Stimulated activated effector memory CD8-positive, alpha-beta T cell treated with anti-CD3 and anti-CD28 coated beads, Interleukin-12 subunit alpha, Interleukin-12 subunit beta, amount 100 ng/mL, for 72 hours (primary cell): Measurements from ENCODE around the gene PSMD3.
A peak's percentile ranks its signal among the peaks of the same experiment; 100 is the strongest.

ENCODE experiments used
- ATAC-seq: fragments of 150-1000 bp; cut with Tn5 transposase; 2 replicates; pipeline ENCODE4 v1.10.0; 2021
- DNase-seq, 2 donors: peaks; one replicate each; pipeline ENCODE4 v3.0.0; 2021 to 2022; ENCODE audit warnings: low spot score in 2 of 2
- H3K27ac Mint-ChIP-seq: one replicate; pipeline ENCODE4 v1.8.0; 2022; ENCODE audit warnings: mild to moderate bottlenecking, mixed read lengths
- H3K36me3 Mint-ChIP-seq: one replicate; pipeline ENCODE4 v1.8.0; 2022; ENCODE audit warnings: mild to moderate bottlenecking, mixed read lengths
- H3K4me1 Mint-ChIP-seq: one replicate; pipeline ENCODE4 v1.8.0; 2022; ENCODE audit warnings: mixed read lengths
- H3K4me3 Mint-ChIP-seq: one replicate; pipeline ENCODE4 v1.8.0; 2022; ENCODE audit warnings: mild to moderate bottlenecking, mixed read lengths
- H3K9me3 Mint-ChIP-seq: one replicate; pipeline ENCODE4 v1.8.0; 2022; ENCODE audit warnings: mixed read lengths

PSMD3 gene

DNA sequence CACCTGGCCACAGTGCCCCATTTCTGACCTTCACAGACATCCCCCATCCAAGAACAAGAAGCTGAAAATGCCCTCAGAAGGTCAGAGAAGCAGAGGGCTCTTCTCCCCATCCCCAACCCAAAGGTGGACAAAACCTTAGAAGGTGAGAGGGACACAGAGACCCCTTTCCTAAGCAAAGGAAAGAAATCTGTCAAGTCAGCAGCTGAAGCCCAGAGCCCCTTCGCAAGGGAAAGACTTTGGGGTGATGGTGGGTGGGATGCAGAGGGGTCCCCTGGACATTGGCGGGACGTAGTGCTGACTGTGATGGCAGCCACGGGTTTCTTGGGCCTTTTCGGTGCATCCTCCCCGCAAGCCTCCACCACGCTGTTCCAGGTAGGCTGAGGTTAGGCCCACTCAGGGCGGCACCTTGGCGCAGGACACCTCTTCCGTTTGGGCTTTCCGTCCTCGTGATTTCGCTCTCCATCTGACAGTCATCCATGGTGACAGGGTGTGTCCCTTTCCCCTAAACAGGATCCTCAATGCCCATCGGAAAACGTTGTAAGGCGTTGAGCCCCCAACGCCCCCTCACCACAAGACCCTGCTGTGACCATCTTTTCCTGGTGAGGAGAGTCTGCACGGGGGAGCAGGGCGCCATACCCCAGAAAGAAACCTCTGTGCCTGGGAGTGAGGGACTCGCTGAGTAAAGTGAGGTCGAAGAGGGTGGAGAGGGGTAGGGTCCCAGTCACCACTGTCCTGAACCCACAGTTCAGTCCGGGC lies 28.5 kb upstream of the PSMD3 start:
- Mint-ChIP-seq H3K27ac (peak overlapping the region; percentile 32), H3K9me3 (no peaks in the 10 kb centered on the region), H3K4me1 (peaks cover 14% of the 10 kb centered on the region), H3K4me3 (peak overlapping the region; percentile 77), H3K36me3 (peaks cover 5% of the 10 kb centered on the region)
- DNase-seq, result no peak
- peak; percentile 8 for ATAC-seq

DNA sequence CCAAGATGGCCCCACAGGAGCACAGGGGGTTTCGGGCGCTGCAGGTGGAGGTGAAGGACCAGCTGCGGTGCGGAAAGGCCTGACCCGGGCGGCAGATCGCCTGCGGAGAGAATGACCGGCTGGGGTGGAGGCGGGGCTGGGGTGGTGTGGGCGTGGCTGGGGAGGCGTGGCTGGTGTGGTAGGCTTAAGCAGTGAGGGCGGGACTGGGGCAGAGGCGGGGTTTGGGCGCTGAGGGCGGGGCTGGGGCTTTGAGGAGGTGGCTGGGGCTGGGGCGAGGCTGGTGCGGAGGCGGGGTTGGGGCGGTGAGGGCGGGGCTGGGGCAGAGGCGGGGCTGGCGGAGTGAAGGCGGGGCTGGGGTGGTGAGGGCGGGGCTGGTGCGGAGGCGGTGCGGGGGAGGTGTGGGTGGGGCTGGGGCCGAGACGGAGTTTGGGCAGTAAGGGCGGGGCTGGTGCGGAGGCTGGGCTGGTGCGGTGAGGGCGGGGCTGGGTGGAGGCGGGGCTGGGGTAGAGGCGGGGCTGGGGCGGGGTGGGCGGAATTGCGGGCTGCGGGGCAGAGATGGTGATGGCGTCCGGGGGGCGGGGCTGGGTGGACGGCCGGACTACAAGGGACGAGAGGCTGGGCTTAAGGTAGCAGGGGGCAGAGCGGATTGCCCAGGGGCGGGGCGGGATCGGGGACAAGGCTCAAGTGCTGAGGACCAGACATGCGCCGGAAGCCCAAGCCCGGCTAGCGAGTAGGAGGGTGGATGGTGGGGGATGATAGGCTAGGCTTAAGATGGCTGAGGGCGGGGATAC lies 27.7 kb upstream of the PSMD3 start:
- H3K9me3 Mint-ChIP-seq, result no peaks in the 10 kb centered on the region
- ATAC-seq, result peak; percentile 89
- H3K27ac Mint-ChIP-seq, result peak overlapping the region; percentile 82

DNA sequence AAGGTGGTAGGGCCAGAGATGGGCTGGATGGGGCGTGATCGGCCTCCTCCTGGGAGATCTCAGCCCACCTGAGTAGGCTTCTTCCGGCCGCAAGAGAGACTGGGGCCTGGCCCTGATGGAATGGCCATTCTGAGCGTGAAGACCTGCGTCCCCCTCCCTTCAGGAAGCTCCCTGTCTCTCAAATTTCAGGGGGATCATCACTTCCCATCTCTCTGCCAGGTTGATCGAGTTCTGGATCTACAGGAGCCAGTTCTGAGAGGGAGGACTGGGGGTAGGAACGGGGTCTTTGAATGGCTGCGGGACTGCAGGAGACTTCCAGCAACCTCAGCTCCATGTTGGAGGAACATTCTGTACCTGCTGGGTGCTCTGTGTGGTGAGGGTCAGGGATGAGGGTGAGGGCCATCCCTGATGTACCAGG lies 27.1 kb upstream of the PSMD3 start:
- Mint-ChIP-seq H3K27ac (peak overlapping the region; percentile 82), H3K9me3 (no peaks in the 10 kb centered on the region), H3K4me3 (peak overlapping the region; percentile 77), H3K36me3 (peaks cover 5% of the 10 kb centered on the region), H3K4me1 (peaks cover 14% of the 10 kb centered on the region)
- DNase-seq, result no peak
- no peak for ATAC-seq

More for the DNA sequence above, 27.7 kb upstream of the PSMD3 start:
- H3K4me1 Mint-ChIP-seq, result peaks cover 14% of the 10 kb centered on the region
- peak overlapping the region; percentile 77 for H3K4me3 Mint-ChIP-seq
- H3K36me3 Mint-ChIP-seq, result peaks cover 5% of the 10 kb centered on the region
- DNase-seq, result peak; percentile 76 to 96

DNA sequence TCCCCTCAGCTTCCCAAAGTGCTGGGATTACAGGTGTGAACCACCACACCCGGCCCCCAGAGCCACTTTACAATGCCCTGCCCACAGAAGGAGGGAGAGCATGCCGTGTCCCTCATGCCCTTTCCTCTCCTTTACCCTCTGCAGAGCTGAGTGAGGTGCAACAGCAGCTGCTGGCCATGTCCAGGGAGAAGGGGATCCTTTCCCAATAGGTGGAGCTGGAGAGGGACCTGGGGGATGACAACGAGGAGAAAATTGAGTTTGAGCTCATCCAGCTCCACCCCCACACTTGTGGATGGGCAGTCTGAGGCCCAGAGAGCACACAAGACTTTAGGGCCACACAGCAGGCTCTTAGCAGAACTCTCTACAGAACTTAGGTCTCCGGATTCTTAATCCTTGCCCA lies 25.7 kb upstream of the PSMD3 start:
- no peaks in the 10 kb centered on the region for H3K9me3 Mint-ChIP-seq
- peaks cover 17% of the 10 kb centered on the region for H3K36me3 Mint-ChIP-seq
- no peak for DNase-seq
- no peak overlapping the region for H3K27ac Mint-ChIP-seq
- peaks cover 23% of the 10 kb centered on the region for H3K4me1 Mint-ChIP-seq
- no peak for ATAC-seq
- H3K4me3 Mint-ChIP-seq, result peak overlapping the region; percentile 18

DNA sequence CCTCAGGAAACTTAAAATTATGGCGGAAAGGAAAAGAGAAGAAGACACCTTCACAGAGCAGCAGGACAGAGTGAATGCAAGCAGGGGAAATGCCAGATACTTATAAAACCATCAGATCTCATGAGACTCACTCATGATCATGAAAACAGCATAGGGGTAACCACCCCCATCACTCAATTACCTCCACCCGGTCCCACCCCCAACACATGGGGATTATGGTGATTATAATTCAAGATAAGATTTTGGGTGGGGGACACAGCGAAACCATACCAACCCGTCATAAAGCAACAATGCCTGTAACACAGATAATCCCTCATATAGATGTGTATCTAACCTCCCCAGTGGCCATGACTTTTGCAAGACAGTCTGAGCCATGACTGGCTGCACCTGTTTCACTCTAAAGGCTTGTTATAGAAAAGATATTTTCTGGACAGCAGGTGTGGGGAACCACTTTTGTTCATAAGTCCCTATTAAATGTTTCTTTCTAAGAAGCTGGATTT lies 24.8 kb upstream of the PSMD3 start:
- H3K4me3 Mint-ChIP-seq, result no peak overlapping the region
- ATAC-seq (no peak), DNase-seq (no peak)
- H3K9me3 Mint-ChIP-seq, result no peaks in the 10 kb centered on the region
- peaks cover 17% of the 10 kb centered on the region for H3K36me3 Mint-ChIP-seq
- H3K27ac Mint-ChIP-seq, result no peak overlapping the region
- H3K4me1 Mint-ChIP-seq, result peaks cover 23% of the 10 kb centered on the region

DNA sequence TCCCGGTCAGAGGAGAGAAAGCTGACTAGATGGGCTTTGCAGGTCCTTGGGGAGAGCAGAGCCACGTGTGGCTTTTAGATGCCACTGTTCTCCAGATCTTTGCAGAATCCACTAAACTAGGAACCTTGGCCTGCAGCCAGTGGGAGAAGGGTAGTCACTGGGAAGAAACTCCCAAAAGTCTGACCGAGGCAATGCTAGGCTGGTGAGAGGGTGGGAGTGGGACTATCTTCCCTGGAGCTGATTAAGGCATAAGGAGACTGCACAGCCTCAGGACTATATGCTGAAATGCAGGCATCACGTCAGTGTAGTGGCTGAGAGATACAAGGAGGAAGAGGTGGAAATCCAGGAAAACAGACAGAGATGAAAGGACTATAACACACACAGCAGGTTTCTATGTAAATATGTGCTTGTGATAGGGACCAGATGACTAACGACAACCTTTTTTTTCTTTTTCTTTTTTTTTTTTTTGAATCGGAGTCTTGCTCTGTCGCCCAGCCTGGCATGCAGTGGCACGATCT lies 20.0 kb upstream of the PSMD3 start:
- H3K27ac Mint-ChIP-seq, result no peak overlapping the region
- DNase-seq (no peak), ATAC-seq (no peak)
- no peaks in the 10 kb centered on the region for H3K9me3 Mint-ChIP-seq
- peaks cover 29% of the 10 kb centered on the region for H3K4me1 Mint-ChIP-seq
- peaks cover 11% of the 10 kb centered on the region for H3K36me3 Mint-ChIP-seq
- H3K4me3 Mint-ChIP-seq, result no peak overlapping the region

DNA sequence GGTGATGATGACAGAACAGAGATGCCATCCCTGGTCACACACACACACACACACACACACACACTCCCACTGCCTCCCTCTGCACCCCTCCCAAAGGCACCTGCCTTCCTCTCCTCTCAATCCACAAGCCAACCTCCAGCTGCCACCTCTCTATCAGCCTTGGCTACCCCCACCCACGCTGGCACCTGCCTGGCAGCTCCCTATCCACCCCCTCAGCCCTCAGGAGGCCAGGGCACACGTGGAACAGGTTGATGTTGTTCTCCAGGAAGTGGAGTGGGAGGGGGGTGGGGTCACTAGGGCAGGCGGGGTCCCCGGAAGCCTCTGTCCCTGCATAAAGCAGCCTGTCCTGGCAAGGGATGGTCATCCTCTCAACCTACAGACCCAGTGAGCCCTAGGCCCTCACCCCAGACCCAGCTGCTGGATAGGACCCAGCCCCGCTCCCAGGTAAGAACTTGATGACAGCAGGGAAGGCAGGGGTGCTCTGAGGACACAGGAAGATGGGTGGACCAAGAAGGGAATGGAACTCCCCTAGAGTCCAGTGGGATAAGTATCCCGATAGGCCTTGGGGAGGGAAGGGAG lies 17.9 kb upstream of the PSMD3 start, which contains the start of gene GSDMA:
GSDMA (plus strand) TSS at position 363 of the 579 bp plus-strand sequence. CDS start 2,684 bp downstream, outside the sequence.
- Mint-ChIP-seq H3K36me3 (peaks cover 11% of the 10 kb centered on the region), H3K27ac (peak within 1 kb of the TSS; percentile 17), H3K9me3 (no peaks in the 10 kb centered on the region), H3K4me1 (peaks cover 29% of the 10 kb centered on the region), H3K4me3 (no peak within 1 kb of the TSS)
- ATAC-seq (no peak), DNase-seq (no peak)

DNA sequence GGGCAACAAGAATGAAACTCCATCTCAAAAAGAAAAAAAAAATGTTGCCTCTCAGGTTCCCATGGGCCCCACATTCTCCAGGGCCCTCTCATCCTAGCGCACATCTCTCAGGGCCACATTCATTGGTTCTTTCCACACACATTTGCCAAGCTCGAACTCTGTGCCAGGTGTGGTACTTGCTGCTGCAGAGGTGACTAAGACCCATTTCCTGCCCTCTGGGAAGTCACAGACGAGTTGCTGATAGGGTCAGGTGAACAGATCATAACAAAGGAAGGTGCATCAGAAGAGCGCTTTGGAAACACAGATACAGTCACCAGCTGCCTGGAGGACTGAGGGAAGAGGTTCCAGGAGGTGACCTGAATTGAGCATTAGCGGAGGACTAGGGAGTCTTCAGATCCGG lies 16.8 kb upstream of the PSMD3 start:
- peak; percentile 46 for ATAC-seq
- H3K27ac Mint-ChIP-seq, result peak overlapping the region; percentile 17
- no peak for DNase-seq
- H3K9me3 Mint-ChIP-seq, result no peaks in the 10 kb centered on the region
- H3K36me3 Mint-ChIP-seq, result peaks cover 10% of the 10 kb centered on the region
- H3K4me1 Mint-ChIP-seq, result peaks cover 26% of the 10 kb centered on the region
- no peak overlapping the region for H3K4me3 Mint-ChIP-seq

DNA sequence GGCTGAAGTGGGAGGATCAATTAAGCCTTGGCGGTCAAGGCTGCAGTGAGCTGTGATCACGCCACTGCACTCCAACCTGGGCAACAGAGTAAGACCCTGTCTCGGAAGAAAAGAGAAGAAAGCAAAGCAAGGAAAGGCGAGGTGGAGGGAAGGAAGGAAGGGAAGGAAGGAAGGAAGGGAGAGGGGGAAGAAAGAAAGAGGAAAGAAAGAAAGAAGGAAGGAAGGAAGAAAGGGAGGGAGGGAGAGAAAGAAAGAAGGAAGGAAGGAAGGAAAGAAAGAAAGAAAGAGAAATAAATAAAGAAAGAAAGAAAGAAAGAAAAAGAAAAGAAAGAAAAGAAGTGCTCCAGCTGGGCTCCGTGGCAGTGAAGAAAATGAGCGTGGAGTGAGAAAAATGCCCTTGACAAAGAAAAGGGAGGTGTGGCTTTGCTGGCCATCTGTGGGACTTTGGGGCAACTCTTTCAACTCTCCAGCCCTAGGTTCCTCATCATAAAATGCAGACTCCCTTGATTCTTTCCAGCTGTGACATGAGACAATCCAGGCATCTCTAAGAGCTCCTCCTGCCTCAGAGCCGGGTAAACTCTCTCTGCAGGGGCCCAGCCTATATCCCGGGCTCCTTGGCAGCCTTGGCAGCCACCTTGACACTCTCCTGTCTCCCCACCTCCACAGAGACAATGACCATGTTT lies 15.4 kb upstream of the PSMD3 start:
- H3K4me3 Mint-ChIP-seq, result no peak overlapping the region
- no peaks in the 10 kb centered on the region for H3K9me3 Mint-ChIP-seq
- no peaks in the 10 kb centered on the region for H3K36me3 Mint-ChIP-seq
- no peak overlapping the region for H3K27ac Mint-ChIP-seq
- ATAC-seq (no peak), DNase-seq (no peak)
- H3K4me1 Mint-ChIP-seq, result peaks cover 20% of the 10 kb centered on the region

DNA sequence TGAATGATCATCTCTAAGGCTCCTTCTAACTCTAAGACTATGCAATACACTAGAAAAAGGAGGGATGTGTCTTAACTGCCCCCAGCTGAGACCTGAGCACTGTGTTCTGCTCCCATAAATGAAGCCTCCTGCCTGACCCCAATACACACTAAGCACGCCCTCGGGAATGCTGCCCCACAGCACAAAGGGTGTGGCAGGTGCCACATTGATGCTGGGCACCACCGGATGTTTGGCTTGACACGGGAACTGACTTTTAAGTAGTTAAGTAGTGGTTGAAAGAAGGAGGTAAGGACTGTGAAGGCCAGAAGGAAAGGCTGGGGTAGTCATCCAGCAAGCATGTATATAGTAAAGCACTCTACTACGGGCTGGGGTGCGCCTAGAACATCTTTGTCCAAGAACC lies 13.8 kb upstream of the PSMD3 start:
- Mint-ChIP-seq H3K4me1 (peaks cover 20% of the 10 kb centered on the region), H3K36me3 (no peaks in the 10 kb centered on the region), H3K4me3 (no peak overlapping the region), H3K27ac (no peak overlapping the region), H3K9me3 (no peaks in the 10 kb centered on the region)
- ATAC-seq, result no peak
- no peak for DNase-seq

DNA sequence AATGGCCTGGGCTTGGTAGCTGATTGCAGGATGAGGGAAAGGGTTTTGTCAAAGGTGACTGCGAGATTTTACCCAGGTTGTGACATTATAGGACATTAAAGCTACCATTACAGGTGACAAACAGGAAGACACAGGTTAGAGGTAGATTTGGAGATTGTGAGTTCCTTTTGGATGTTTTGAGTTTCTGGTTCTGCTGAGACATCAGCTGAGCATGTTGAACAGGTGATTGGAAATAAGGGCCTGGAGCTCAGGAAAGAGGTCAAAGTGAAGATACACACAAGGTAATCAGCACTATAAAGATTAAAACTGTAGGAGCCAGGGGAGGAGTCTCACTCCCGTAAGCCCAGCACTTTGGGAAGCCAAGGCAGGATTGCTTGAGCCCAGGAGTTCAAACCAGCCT lies 11.8 kb upstream of the PSMD3 start:
- no peak overlapping the region for H3K27ac Mint-ChIP-seq
- H3K36me3 Mint-ChIP-seq, result no peaks in the 10 kb centered on the region
- H3K4me1 Mint-ChIP-seq, result peaks cover 5% of the 10 kb centered on the region
- DNase-seq (no peak), ATAC-seq (no peak)
- no peaks in the 10 kb centered on the region for H3K9me3 Mint-ChIP-seq
- H3K4me3 Mint-ChIP-seq, result no peak overlapping the region

DNA sequence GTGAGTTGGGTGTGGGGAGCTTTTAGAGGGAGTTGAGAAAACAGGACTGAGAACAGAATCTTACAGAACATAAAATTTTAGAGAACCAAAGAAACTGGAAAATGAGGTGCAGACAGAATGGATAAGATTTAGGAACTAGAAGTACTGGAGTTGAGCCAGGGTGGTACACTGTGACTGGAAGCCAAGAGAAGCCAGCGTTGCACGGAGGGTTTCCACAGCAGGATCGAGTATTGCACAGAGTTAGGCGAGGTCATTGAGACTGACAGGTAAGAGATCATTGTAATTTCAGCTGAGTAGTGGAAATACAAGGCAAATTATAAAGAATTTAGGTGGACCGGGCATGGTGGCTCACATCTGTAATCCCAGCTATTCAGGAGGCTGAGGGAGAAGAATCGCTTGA lies 11.2 kb upstream of the PSMD3 start:
- Mint-ChIP-seq H3K27ac (no peak overlapping the region), H3K36me3 (no peaks in the 10 kb centered on the region), H3K4me1 (no peaks in the 10 kb centered on the region)

DNA sequence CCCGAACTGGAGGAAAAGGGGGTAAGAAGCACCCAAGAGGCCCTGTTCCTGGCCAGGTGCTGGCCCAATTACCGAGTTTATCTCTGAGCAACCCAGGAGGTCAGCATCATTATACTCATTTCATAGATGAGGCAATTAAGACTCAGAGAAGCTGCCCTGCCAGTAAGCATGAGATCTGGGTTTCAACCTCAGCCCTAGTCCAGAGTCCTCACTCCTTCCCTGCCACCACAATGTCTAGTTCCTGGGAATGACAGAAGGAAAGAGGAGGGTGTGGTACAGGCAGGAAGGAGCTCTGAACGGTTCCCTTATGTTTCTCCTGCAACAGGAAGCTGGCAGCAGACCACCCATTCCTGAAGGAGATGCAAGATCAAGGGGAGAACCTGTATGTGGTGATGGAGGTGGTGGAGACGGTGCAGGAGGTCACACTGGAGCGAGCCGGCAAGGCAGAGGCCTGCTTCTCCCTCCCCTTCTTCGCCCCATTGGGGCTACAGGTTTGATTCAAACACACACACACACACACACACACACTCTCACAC lies 10.4 kb upstream of the PSMD3 start:
- no peak overlapping the region for H3K27ac Mint-ChIP-seq
- H3K4me1 Mint-ChIP-seq, result no peaks in the 10 kb centered on the region
- ATAC-seq (no peak), DNase-seq (no peak)
- no peak overlapping the region for H3K4me3 Mint-ChIP-seq
- H3K36me3 Mint-ChIP-seq, result no peaks in the 10 kb centered on the region
- H3K9me3 Mint-ChIP-seq, result no peaks in the 10 kb centered on the region

More for the DNA sequence above, 11.2 kb upstream of the PSMD3 start:
- Mint-ChIP-seq H3K9me3 (no peaks in the 10 kb centered on the region), H3K4me3 (no peak overlapping the region)
- ATAC-seq (no peak), DNase-seq (no peak)

DNA sequence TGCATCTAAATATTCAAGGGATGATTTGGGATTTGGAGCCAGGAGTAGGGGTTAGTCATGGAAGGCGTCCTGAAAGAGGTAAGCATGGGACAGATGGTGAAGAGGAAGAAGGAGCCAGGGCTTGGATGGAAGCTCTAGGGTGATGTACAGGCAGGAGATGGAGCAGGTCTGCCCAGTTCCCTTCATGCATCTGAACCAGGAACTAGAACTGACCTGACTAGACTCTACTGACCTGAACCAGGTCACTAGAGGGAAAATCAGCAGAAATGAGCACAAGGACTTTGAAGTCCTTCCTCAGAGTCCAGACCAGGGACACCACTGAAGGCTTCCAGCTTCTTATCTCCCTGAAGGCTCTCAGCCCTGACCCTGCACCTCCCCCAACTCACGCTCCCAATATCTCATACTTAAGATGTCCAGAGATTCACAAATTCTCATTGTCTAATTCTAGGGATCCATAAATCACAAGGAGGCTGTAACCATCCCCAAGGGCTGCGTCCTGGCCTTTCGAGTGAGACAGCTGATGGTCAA lies 9.5 kb upstream of the PSMD3 start:
- DNase-seq, result no peak
- no peak for ATAC-seq
- Mint-ChIP-seq H3K9me3 (no peaks in the 10 kb centered on the region), H3K4me1 (no peaks in the 10 kb centered on the region), H3K36me3 (no peaks in the 10 kb centered on the region), H3K27ac (no peak overlapping the region), H3K4me3 (no peak overlapping the region)
